Hepatocyte (in vitro differentiated cells): ENCODE measurements around the gene TMIGD3.

Experiments used
- EZH2phosphoT487 ChIP-seq: fragments of 200-600 bp; sonication (generic); IDR thresholded peaks from one replicate; pipeline ENCODE4 v1.6.1; 2018; ENCODE audit warnings: antibody characterized with exemption, mild to moderate bottlenecking, low read depth, moderate library complexity; ENCODE audit not compliant: unreplicated experiment, severe bottlenecking
- TF ChIP-seq, protein P1 (sequence below): fragments of 200-600 bp; sonication (generic); IDR thresholded peaks from 2 replicates; pipeline ENCODE4 v1.5.1; 2016; ENCODE audit warnings: antibody characterized with exemption, mild to moderate bottlenecking; ENCODE audit not compliant: poor library complexity

DNA sequence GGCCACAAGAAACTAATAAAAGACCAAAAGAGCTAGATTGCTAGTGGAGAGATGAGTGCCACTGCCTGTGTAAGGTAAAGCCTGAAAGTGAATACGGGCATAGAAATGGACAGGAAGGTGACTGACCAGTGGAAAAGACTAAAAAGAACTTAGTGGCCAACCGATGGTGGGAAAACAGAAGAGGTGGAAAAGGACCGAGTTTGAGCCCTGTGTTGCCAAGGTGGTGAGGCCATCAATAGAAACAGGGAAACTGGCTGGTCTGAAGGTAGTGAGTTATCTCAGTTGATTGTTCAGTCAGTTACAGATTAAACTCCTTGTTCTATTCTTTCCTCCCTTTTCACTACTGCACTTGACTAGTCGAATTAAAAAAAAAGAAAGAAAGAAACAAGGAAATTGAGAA is 56.9 kb downstream of the TMIGD3 start:
- TF ChIP-seq, protein P1, sequence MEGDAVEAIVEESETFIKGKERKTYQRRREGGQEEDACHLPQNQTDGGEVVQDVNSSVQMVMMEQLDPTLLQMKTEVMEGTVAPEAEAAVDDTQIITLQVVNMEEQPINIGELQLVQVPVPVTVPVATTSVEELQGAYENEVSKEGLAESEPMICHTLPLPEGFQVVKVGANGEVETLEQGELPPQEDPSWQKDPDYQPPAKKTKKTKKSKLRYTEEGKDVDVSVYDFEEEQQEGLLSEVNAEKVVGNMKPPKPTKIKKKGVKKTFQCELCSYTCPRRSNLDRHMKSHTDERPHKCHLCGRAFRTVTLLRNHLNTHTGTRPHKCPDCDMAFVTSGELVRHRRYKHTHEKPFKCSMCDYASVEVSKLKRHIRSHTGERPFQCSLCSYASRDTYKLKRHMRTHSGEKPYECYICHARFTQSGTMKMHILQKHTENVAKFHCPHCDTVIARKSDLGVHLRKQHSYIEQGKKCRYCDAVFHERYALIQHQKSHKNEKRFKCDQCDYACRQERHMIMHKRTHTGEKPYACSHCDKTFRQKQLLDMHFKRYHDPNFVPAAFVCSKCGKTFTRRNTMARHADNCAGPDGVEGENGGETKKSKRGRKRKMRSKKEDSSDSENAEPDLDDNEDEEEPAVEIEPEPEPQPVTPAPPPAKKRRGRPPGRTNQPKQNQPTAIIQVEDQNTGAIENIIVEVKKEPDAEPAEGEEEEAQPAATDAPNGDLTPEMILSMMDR: no peak
- no peak for TF ChIP-seq EZH2phosphoT487
